Esophagus muscularis mucosa (tissue), 4 donors: ENCODE data around the gene GRID1. TPM values are rescaled to one million over a fixed set of nuclear protein-coding genes. Genes with fewer than 3 reads are reported as not detected.

Experiments used
- DNase-seq: peaks from one replicate; pipeline ENCODE4 v3.0.0-alpha.2; 2017; ENCODE audit errors: extremely low spot score
- H3K27ac ChIP-seq, 4 donors: fragments of 200-600 bp; sonication (generic); replicated peaks in 1 of 4; 1 replicate in 3 of 4; 2 replicates in 1 of 4; pipeline ENCODE4 v1.5.1; 2016 to 2019; ENCODE audit warnings: mild to moderate bottlenecking in 1 of 4
- H3K27me3 ChIP-seq, 4 donors: fragments of 200-600 bp; sonication (generic); one replicate each; pipeline versions ENCODE4 v1.5.1 to v1.6.0; 2016 to 2019
- H3K36me3 ChIP-seq, 4 donors: fragments of 200-600 bp; sonication (generic); one replicate each; pipeline ENCODE4 v1.5.1; 2016 to 2019
- H3K4me1 ChIP-seq, 4 donors: fragments of 200-600 bp; sonication (generic); one replicate each; pipeline ENCODE4 v1.5.1; 2016 to 2019
- H3K4me3 ChIP-seq, 4 donors: fragments of 200-600 bp; sonication (generic); 1 replicate in 2 of 4; 2 replicates in 2 of 4; pipeline ENCODE4 v1.5.1; 2016 to 2019; ENCODE audit warnings: mild to moderate bottlenecking in 4 of 4, moderate library complexity in 1 of 4
- H3K9me3 ChIP-seq, 4 donors: fragments of 200-600 bp; sonication (generic); 1 replicate in 3 of 4; 2 replicates in 1 of 4; pipeline ENCODE4 v1.5.1; 2016 to 2019
- CTCF ChIP-seq, 3 experiments: fragments of 200-600 bp in 2 of 3; fragments of 450-650 bp in 1 of 3; sonication (generic) in 2 of 3; IDR thresholded peaks; one replicate each; pipeline ENCODE4 v1.5.1; 2017 to 2019; ENCODE audit warnings: antibody characterized with exemption in 3 of 3, mild to moderate bottlenecking in 2 of 3, moderate library complexity in 1 of 3
- EP300 ChIP-seq: sonication (generic); formaldehyde crosslinking; IDR thresholded peaks from one replicate; pipeline ENCODE4 v1.6.1; 2017; ENCODE audit warnings: antibody characterized with exemption
- POLR2A ChIP-seq: fragments of 450-650 bp; IDR thresholded peaks from one replicate; pipeline ENCODE4 v1.6.1; 2017; ENCODE audit warnings: antibody characterized with exemption, moderate library complexity, mild to moderate bottlenecking, low read depth
- POLR2AphosphoS5 ChIP-seq, 2 donors: sonication (generic); formaldehyde crosslinking; IDR thresholded peaks; one replicate each; pipeline ENCODE4 v1.6.1; 2017; ENCODE audit warnings: antibody characterized with exemption in 2 of 2
- WGBS: methylation state at CpG from one replicate; pipeline ENCODE4 v1.1.5; 2018; 5-methylcytosine and 5-hydroxymethylcytosine counted together
- intact Hi-C: fragments of 100-400 bp; cut with DNase I; formaldehyde crosslinking; loops from one replicate; pipeline ENCODE4 v1.15.1; 2023
- total RNA-seq, 4 donors: library from RNA; depleted of rRNA; stranded (reverse); fragments of >200 nt; gene quantifications; one replicate each; pipeline versions ENCODE4 v1.1.0 to v1.2.1, GENCODE V29; 2016

GRID1 gene
- total RNA-seq, 4 donors from 2014 or later: under 0.01 to 1.3 (median 1.1) TPM

- Histone ChIP-seq H3K27me3 (no peaks in the 10 kb centered on the region), H3K4me3 (no peak overlapping the region), H3K27ac (no peak overlapping the region), H3K4me1 (no peaks in the 10 kb centered on the region), H3K36me3 (no peaks in the 10 kb centered on the region), H3K9me3 (no peaks in the 10 kb centered on the region)
- intact Hi-C loops: no loop called here
- 89% methylated on average over 4 of the region's 4 CpGs for WGBS
- no peak for TF ChIP-seq EP300
- no peak for TF ChIP-seq CTCF (IDR thresholded peaks at IDR 0.05)
- no peak for TF ChIP-seq POLR2A
- no peak for TF ChIP-seq POLR2AphosphoS5 (IDR thresholded peaks at IDR 0.05)
- no peak for DNase-seq
Measured at GRCh38 chr10:85615556-85615955, 751.0 kb downstream of the GRID1 start.

GRCh38 chr10:85614981-85615380, 751.6 kb downstream of the GRID1 start:
- H3K27me3 ChIP-seq: no peaks in the 10 kb centered on the region
- intact Hi-C loops: no loop called here
- no peak overlapping the region for H3K27ac ChIP-seq
- no peak overlapping the region for H3K4me3 ChIP-seq
- TF ChIP-seq EP300 (no peak), POLR2AphosphoS5 (IDR thresholded peaks at IDR 0.05) (no peak), CTCF (IDR thresholded peaks at IDR 0.05) (no peak), POLR2A (no peak)
- H3K9me3 ChIP-seq: no peaks in the 10 kb centered on the region
- 75% methylated on average over 2 of the region's 2 CpGs for WGBS
- H3K36me3 ChIP-seq: no peaks in the 10 kb centered on the region
- DNase-seq: no peak
- H3K4me1 ChIP-seq: no peaks in the 10 kb centered on the region

GRCh38 chr10:85614566-85614965, 752.0 kb downstream of the GRID1 start:
- H3K27ac ChIP-seq: no peak overlapping the region
- no peaks in the 10 kb centered on the region for H3K36me3 ChIP-seq
- no peak overlapping the region for H3K4me3 ChIP-seq
- WGBS: 75% methylated on average over 2 of the region's 2 CpGs
- no peaks in the 10 kb centered on the region for H3K27me3 ChIP-seq
- DNase-seq: peak; percentile 85
- no peaks in the 10 kb centered on the region for H3K4me1 ChIP-seq
- intact Hi-C loops: no loop called here
- no peaks in the 10 kb centered on the region for H3K9me3 ChIP-seq
- TF ChIP-seq POLR2A: no peak
- no peak for TF ChIP-seq POLR2AphosphoS5 (IDR thresholded peaks at IDR 0.05)

GRCh38 chr10:85613391-85613790, 753.2 kb downstream of the GRID1 start:
- no peak overlapping the region for H3K4me3 ChIP-seq
- intact Hi-C loops: no loop called here
- TF ChIP-seq POLR2A: no peak
- no peak for TF ChIP-seq EP300
- no peak for TF ChIP-seq CTCF (IDR thresholded peaks at IDR 0.05)
- no peak for TF ChIP-seq POLR2AphosphoS5 (IDR thresholded peaks at IDR 0.05)
- no peaks in the 10 kb centered on the region for H3K4me1 ChIP-seq
- WGBS: 77% methylated on average over 2 of the region's 10 CpGs
- no peak overlapping the region for H3K27ac ChIP-seq
- H3K36me3 ChIP-seq: no peaks in the 10 kb centered on the region
- DNase-seq: peak; percentile 89
- no peaks in the 10 kb centered on the region for H3K27me3 ChIP-seq
- H3K9me3 ChIP-seq: no peaks in the 10 kb centered on the region

- Histone ChIP-seq H3K36me3 (no peaks in the 10 kb centered on the region), H3K4me3 (no peak overlapping the region), H3K4me1 (no peaks in the 10 kb centered on the region), H3K27me3 (no peaks in the 10 kb centered on the region), H3K27ac (no peak overlapping the region), H3K9me3 (no peaks in the 10 kb centered on the region)
- intact Hi-C loops: no loop called here
- 73% methylated on average over 6 of the region's 6 CpGs for WGBS
- peak; percentile 82 for DNase-seq
- TF ChIP-seq POLR2A (no peak), CTCF (IDR thresholded peaks at IDR 0.05) (peak in 1 of 3 experiments; percentile 16)
Measured at GRCh38 chr10:85612833-85613232, 753.8 kb downstream of the GRID1 start.
